GM10266 (cell line): ENCODE measurements around the gene SLC27A5.

Experiments
- DNase-seq: peaks from one replicate; pipeline ENCODE4 v3.0.0; 2012; ENCODE audit errors: extremely low spot score
- CTCF ChIP-seq: IDR thresholded peaks from 2 replicates; pipeline ENCODE4 v1.5.1; 2012; ENCODE audit warnings: mild to moderate bottlenecking, low read depth; ENCODE audit not compliant: control insufficient read depth, insufficient read depth; ENCODE audit errors: missing control alignments

Gene SLC27A5

GRCh38 chr19:58538257-58539168 is 26.7 kb upstream of the SLC27A5 start:
- TF ChIP-seq CTCF = no peak
- no peak for DNase-seq

GRCh38 chr19:58536852-58537798 is 25.3 kb upstream of the SLC27A5 start:
- no peak for TF ChIP-seq CTCF
- DNase-seq = no peak

- no peak for TF ChIP-seq CTCF
- no peak for DNase-seq
These were observed 24.1 kb upstream of the SLC27A5 start for GRCh38 chr19:58535857-58536256.

- DNase-seq = no peak
- no peak for TF ChIP-seq CTCF
These were observed 19.4 kb upstream of the SLC27A5 start for GRCh38 chr19:58531034-58531840.

GRCh38 chr19:58529405-58529804 is 17.6 kb upstream of the SLC27A5 start:
- no peak for TF ChIP-seq CTCF
- no peak for DNase-seq

GRCh38 chr19:58522709-58523108 is 10.9 kb upstream of the SLC27A5 start:
- TF ChIP-seq CTCF = no peak
- DNase-seq = no peak
